ENCODE results near the gene LRRC18.

LRRC18 gene

DNA sequence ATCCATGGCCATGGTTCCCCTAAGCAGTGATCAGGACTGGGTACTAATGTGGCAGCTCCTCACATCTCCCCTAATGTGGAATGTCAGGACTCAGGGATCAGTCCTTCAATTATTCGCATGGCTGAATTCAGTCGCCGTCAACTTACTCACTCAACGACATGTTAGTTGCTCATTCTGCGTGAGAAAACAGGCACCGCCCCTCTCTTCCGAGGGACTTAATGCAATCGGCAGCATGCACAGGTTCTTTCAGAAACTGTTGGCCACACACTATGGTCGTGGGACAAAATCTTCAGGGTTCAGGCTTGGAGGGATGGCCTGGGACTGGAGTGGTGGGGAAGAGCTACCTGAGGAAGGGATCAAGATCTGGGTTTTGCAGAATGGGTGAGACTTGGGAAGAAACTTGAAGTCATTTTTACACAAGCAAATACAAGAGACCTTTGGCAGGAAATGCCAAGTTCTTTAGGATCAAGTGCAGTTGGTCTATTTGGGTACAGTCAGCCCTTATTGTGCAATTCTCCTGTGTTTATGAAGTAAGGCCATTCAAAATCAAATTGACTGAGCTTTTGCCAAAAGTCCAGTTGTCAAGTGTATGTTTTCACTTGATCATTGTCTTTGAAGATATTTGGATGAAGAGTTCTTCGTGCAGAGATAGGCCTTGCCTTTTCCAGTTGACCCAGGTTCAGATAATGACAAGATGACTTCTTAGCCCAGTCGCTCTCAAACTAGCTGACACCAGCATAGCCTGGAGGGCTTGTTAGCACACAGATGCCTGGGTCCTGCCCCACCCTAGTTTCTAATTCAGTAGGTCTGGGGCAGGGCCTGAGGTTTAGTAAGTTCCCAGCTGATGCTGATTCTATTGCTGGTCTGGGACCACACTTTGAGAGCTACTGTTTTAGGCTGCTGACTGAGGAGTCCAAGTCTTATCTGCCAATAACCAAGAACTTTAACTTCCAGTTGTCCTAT, 48.5 kb downstream of the LRRC18 start:
- no peak for DNase-seq (ENCODE audit: low read depth)
- H3K4me3 ChIP-seq (ENCODE audit: low read depth, low read length): no peak overlapping the region

DNA sequence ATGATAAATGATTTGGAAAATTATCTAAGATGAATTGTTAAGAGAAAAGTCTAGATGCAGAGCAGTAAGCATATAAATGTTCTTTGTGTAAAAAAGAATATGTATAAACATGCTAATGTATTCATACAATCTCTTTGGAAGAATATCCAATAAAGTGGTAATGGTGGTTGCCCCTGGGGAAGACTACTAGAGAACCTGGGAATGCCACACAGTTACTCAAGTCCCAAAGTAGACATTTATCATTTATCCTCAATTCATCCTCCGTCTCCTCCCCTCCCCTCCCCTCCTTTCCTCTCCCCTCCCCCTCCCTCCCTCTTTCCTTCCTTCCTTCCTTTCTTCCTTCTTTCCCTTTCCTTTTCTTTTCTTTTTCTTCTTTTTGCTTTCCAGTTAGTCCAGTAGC, 51.7 kb downstream of the LRRC18 start:
- no peak for DNase-seq (ENCODE audit: low read depth)
- no peak overlapping the region for H3K4me3 ChIP-seq (ENCODE audit: low read depth, low read length)

DNA sequence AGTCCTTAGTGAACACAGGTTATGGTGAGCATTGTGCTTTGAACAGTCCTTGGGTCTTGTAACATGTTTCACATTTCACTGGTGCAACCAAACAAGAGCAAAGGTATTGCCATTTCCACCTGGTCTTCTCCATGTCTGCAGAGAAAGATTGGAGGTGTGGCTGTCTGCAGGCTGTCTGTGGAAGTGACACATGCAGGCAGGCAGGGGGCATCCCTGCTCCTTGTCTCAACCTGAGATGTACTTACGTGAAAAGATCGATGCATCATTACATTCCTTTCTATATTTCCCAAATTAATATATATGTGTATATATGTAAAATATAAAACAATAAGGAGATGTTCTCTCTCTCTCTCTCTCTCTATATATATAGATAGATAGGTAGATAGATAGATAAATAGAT, 54.3 kb downstream of the LRRC18 start:
- DNase-seq (ENCODE audit: low read depth): no peak
- no peak overlapping the region for H3K4me3 ChIP-seq (ENCODE audit: low read depth, low read length)

DNA sequence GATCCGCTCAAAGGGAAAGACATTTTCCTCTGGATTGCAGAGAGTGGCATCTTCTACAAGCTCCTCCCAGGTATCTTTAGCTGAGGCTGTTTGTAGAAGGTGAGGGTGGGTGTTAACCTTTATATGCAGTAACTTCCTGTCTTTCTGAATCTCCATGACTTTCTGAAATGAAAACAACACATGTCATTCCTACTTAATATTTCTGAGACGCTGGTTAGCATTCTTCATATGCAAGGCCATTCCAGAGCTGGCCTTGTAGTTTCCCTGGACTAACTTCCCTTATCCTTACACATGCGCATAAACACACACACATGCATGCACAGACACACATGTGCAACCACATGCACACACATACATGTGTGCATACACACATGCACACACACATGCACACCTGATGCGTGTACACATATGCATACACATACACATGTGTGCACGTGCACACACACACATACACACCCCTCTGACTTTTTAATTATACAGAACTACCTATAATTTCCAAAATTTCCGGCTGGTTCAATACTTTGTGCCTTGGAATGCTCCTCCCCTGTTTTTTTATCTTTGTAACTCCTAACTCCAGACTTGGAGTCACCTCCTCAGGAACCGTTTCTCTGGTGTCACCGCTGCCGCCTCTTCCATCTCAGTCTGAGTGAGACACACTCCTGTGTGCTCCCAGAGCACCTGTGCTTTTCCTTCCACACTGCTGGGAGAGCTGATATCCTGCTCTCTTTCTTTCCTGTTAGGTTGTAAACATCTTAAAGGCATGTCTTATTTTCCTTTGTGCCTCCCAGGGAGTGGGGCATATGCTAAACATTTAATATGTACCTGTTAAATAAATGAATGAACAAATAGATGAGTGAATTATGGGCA, 55.2 kb downstream of the LRRC18 start:
- no peak for DNase-seq (ENCODE audit: low read depth)
- H3K4me3 ChIP-seq (ENCODE audit: low read depth, low read length): no peak overlapping the region

DNA sequence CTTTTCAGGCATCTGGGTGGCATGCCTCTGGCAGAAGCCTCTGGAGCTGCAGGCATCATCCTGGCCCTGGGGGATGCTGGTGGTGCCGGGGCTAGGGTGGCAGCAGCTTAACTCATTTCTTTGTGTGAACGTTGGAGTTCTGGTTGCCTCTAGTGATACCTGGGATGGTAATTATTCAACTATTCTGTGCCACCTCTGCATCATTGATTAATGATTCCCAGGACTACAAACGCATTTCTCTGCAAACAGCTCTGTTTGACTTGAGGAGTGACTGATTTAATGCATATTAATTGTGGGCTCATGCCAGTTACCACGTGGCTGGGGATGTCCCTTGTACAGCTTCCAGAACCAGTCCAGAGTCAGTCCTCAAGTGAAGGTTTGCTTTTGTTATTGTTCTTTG, 55.9 kb downstream of the LRRC18 start:
- DNase-seq (ENCODE audit: low read depth): no peak
- H3K4me3 ChIP-seq (ENCODE audit: low read depth, low read length): no peak overlapping the region

DNA sequence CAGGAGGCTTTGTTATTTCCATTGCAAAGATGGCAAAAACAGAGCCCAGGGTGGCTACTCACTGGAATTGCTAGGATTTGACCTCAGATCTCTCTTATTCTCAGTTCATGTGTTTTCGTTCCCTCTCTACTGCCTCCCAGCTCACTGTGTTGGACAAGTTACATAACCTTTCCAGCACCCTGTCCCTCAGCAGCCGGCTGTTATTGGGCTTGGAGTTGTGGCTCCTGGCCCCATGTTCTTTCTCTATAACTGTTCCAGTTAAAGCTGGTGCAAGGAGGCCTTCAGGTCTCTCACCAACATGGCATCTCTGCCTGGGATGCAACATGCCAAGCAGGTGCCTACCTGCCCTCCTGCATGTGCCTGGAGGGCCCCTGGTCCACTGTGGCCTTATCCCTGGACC, 56.8 kb downstream of the LRRC18 start:
- DNase-seq (ENCODE audit: low read depth): no peak
- H3K4me3 ChIP-seq (ENCODE audit: low read depth, low read length): no peak overlapping the region

DNA sequence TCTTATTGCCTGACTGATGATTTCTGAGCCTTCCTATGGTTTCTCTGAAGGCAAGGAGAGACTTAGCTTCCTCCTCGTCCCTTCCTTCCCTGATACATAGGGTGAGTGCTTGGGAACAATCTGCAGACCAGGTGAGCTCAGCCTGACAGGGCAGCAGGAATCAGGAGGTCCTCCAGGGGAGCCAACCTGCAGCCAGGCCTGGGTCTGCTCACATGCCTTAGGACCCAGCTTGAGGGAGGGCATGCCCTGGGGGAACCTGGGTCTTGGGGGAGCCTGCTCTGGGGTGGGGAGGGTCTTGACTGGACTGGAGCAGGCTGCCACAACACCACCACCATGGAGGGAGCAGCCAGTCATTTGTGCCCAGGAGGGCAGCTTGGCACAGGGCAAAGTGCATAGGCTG, 57.7 kb downstream of the LRRC18 start:
- H3K4me3 ChIP-seq (ENCODE audit: low read depth, low read length): no peak overlapping the region
- no peak for DNase-seq (ENCODE audit: low read depth)

DNA sequence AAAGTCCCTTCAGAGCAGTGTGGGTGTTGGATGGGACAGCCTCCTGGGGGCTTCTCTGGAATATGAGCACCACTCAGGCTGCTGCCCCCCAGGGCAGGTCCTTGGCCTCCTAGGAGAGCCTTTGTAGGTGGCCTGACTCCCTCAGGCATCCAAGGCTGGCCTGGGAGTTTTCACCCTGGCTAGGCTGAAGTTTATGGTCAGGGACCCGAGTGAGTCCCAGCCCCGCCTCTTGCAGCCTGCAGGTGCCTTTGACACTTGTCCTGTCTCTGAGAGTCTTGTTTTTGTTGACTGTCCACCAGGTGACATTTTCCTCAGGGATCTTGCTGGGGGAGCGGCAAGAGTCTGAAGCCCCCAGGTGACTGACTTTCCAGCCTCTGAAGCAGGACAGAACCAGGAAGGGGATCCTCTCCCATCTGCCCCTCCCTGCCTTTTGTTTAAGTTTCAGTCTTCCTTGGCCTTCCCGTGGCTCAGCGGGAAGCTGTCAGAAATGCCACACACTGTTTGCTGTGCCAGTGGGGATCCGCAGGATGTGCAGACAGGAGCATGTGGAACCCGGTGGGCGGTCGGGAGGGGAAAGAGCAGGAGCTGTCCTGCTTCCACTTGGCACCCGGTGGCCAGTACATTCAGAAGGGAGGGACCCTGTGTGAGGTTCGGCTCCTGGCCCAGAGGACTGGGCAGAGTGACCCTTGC, 59.5 kb downstream of the LRRC18 start:
- H3K4me3 ChIP-seq (ENCODE audit: low read depth, low read length): no peak overlapping the region

DNA sequence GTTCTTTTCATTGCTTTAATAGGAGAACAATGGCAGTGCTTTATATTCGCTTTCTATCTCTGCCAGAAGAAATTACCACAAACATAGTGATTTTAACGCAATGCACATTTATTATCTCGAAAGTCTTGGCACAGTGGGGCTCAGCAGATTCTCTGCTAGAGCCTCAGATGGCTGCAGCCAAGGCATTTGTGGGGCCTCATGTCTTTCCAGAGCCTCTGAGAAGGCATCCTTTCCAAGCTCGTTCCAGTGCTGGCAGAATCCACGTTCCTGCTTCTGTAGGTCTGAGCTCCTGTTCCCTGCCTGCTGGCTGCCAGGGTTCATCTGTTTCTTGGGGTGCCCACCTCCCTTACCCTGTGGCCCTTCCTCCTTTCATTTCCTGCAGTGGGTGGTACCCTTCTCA, 60.2 kb downstream of the LRRC18 start:
- no peak for DNase-seq (ENCODE audit: low read depth)
- H3K4me3 ChIP-seq (ENCODE audit: low read depth, low read length): no peak overlapping the region

More for the DNA sequence above, 59.5 kb downstream of the LRRC18 start:
- no peak for DNase-seq (ENCODE audit: low read depth)

DNA sequence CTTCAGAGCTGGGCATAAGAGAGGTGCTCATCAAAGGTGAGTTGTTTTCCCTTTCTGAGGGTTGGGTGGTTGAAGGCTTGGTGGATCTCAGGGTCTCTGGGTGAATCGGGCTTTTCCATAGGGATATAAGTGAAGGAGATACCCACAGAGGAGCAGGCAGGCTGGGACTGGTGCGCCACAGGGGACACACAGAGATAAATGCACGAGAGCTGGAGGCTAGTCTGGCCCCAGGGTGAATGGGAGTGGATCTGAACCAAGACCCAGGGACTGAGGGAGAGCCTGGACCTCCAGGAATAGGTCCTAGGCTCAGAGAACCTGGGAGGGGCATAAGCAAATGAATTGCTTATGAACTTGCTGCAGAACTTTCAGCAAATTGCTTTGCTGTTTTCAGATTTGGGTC, 61.5 kb downstream of the LRRC18 start:
- no peak overlapping the region for H3K4me3 ChIP-seq (ENCODE audit: low read depth, low read length)
- DNase-seq (ENCODE audit: low read depth): no peak

DNA sequence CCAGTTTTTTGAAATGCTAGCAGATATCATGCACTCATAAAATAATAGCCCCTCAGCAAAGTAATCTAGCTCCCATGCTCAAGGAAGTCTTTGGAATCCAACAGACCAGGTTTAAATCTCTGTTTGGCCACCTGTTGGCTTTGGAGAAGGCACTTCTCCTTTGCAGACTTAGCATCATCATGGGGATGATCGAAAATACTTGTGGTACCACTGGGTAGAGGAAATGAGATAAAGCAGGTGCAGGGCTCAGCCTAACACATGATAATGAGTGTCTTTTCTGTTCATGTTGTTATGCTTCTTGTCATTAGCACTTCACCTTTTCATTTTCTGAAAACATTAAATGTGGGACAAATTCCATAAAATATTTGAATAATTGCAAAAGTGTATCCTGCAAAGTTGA, 67.4 kb downstream of the LRRC18 start:
- DNase-seq (ENCODE audit: low read depth): no peak

More for the DNA sequence above, 67.4 kb downstream of the LRRC18 start:
- no peak overlapping the region for H3K4me3 ChIP-seq (ENCODE audit: low read depth, low read length)
